ENCODE measurements around the gene HMGXB3.

The HMGXB3 gene

DNA sequence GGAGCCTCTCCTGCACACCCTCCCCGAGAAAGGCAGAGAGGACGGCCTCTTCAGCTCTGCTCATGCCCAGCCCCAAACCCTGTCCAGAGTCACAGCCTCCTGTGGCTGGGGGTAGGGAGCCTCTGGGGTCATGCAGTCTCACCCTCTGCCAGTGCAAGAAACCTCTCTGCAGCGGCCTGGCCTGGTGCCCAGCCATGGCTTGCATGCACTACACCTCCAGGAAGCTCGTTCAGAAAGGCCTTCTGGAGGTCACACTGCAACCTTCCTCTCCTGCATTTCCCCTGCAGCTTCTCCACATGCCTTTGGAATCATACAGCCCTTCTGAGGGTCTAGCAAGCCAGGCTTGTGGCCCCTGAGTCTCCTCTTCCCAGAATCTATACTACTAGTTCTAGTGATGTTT, 67.9 kb downstream of the HMGXB3 start:
- CTCF ChIA-PET = no interaction called here
- POLR2A ChIA-PET = no interaction called here
- no peak for TF ChIP-seq CTCF (IDR thresholded peaks at IDR 0.05; ENCODE audit: insufficient read depth, low read length, missing control alignments)
- no peak for DNase-seq (ENCODE audit: low read depth, low spot score)
- H3K4me3 ChIP-seq (ENCODE audit: low read depth, low read length) = no peak overlapping the region

- CTCF ChIA-PET = no interaction called here
- no peak for DNase-seq (ENCODE audit: low read depth, low spot score)
- H3K4me3 ChIP-seq (ENCODE audit: low read depth, low read length) = no peak overlapping the region
- POLR2A ChIA-PET = no interaction called here
- no peak for TF ChIP-seq CTCF (IDR thresholded peaks at IDR 0.05; ENCODE audit: insufficient read depth, low read length, missing control alignments)
Measured at GRCh38 chr5:150068961-150069645, 68.6 kb downstream of the HMGXB3 start.

GRCh38 chr5:150069672-150070627, 69.4 kb downstream of the HMGXB3 start:
- DNase-seq (ENCODE audit: low read depth, low spot score) = no peak
- H3K4me3 ChIP-seq (ENCODE audit: low read depth, low read length) = no peak overlapping the region
- POLR2A ChIA-PET = interaction anchor here (0.6 kb wide), 1 partner anchor 70 kb away, joined by 3 read pairs; the partner anchor contains the start of genes HMGXB3 and TIGD6
- no peak for TF ChIP-seq CTCF (IDR thresholded peaks at IDR 0.05; ENCODE audit: insufficient read depth, low read length, missing control alignments)
- CTCF ChIA-PET = no interaction called here

DNA sequence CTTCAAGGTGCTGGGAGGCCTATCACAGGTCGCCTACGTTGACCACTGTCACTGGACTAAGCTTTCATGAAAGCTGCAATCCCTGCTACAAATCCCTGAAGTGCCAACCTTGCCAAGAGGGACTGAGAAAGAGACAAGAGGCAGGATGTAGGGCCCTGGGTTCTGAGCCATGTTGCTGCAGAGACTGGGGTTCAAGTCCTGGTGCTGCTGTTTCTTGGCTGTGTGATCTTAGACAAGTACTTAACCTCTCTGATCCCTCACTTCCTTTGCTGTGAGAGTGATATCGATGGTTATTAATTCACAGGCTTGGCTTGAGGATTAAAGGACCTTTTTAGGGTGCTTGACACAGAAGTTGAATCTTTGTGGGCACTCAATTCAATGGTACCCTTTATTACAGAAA, 70.3 kb downstream of the HMGXB3 start:
- no peak for DNase-seq (ENCODE audit: low read depth, low spot score)
- H3K4me3 ChIP-seq (ENCODE audit: low read depth, low read length) = no peak overlapping the region
- ChIA-PET POLR2A (no interaction called here), CTCF (no interaction called here)
- no peak for TF ChIP-seq CTCF (IDR thresholded peaks at IDR 0.05; ENCODE audit: insufficient read depth, low read length, missing control alignments)

DNA sequence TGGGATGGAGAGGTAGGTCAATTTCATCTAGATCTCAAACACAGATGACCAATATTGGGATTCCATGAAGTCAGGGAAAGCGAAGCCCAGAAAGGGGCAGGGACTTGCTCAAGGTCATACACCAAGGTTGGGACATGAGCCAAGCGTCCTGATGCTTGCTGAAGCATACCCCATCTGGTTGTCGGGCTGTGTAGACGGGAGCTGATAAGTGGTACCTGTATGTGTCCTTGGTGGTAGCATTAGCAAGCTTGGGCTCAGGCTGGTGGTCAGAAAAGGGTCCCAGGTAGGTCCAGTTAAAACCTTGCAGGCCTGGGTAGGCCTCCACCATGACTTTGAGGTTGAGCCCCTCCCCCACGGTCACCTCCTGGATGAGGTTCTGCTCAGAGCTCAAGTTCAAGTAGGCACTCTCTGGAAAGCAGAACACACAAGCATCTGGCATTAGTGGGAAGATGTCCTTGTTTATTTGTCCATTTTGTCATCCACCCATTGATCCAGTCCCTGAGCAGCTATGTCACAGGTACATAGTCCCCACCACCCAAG, 72.6 kb downstream of the HMGXB3 start:
- POLR2A ChIA-PET = no interaction called here
- CTCF ChIA-PET = no interaction called here
- no peak overlapping the region for H3K4me3 ChIP-seq (ENCODE audit: low read depth, low read length)
- DNase-seq (ENCODE audit: low read depth, low spot score) = no peak
- TF ChIP-seq CTCF (IDR thresholded peaks at IDR 0.05; ENCODE audit: insufficient read depth, low read length, missing control alignments) = no peak

GRCh38 chr5:150073677-150074076, 73.1 kb downstream of the HMGXB3 start:
- DNase-seq (ENCODE audit: low read depth, low spot score) = no peak
- POLR2A ChIA-PET = no interaction called here
- CTCF ChIA-PET = interaction anchor here (1.4 kb wide), 1 partner anchor 9 kb away, joined by 3 read pairs; no protein-coding TSS in a partner anchor
- TF ChIP-seq CTCF (IDR thresholded peaks at IDR 0.05; ENCODE audit: insufficient read depth, low read length, missing control alignments) = no peak
- H3K4me3 ChIP-seq (ENCODE audit: low read depth, low read length) = no peak overlapping the region
